Bronchus fibroblast of lung (primary cell): ENCODE results near the gene PSME3. TPM values are rescaled to one million over a fixed set of nuclear protein-coding genes. Genes with fewer than 3 reads are reported as not detected.

ENCODE experiments used
- total RNA-seq: library from RNA; depleted of rRNA; stranded (reverse); fragments of >200 nt; gene quantifications from 2 replicates; pipeline ENCODE4 v1.2.3, GENCODE V29; 2015

The PSME3 gene, protein sequence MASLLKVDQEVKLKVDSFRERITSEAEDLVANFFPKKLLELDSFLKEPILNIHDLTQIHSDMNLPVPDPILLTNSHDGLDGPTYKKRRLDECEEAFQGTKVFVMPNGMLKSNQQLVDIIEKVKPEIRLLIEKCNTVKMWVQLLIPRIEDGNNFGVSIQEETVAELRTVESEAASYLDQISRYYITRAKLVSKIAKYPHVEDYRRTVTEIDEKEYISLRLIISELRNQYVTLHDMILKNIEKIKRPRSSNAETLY
- 96.9 and 104 TPM in 2 replicates for total RNA-seq

DNA sequence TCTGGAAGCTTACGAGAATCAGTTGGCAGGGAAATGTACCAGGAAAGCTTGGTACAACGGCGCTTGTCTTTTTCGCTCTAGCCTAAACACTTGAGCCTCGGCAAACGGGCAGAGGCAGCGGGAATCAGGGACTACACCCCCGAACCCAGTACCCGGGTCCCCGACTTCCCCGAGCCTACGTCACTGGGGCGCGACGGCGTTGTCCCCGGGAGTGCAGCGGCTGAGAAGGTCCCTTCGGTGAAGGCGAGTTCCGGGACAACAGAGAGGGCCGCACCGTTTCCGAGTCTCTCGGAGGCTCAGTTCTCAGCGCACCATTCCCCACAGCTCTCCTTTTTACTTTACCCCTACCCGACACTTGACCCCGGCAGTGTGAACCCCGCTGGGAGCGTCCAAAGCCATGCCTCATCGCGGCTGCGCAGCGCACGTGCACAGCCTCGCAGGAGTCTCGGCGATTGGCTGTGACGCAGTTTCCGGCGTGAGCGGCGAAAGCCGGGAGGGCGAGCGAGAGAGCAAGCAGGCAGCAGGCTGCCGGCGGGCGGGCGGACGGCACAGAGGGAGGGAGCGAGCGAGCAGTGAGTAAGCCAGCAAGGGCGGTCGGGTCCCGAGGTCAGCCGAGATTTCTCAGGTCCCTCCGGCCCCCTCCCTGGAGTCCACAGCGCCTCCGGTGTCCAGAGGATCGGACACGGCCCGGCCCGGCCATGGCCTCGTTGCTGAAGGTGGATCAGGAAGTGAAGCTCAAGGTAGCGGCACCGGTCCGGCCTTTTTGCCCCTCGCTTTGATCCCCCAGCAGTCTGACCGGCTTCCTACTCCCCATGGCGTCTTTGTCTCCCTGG lies at the start of gene PSME3:
PSME3 (plus strand) TSS at position 464 of the 833 bp plus-strand sequence; CDS start at position 699, 235 bp downstream.

GRCh38 chr17:42798383-42799380 lies 34.5 kb upstream of the PSME3 start, which contains the start of the genes CNTD1 and COA3:
CNTD1 (plus strand) TSS chr17:42798861; CDS start chr17:42799068, 207 bp downstream.
COA3 (minus strand) TSS chr17:42798704; CDS start chr17:42798681, 23 bp downstream.

GRCh38 chr17:42844271-42844670 lies 11.1 kb downstream of the PSME3 start, which contains the start of gene AOC2:
AOC2 (plus strand) TSS chr17:42844580; CDS start chr17:42844627, 47 bp downstream.

GRCh38 chr17:42850954-42851353 lies 17.8 kb downstream of the PSME3 start, which contains the start of gene AOC3:
AOC3 (plus strand) TSS chr17:42851199; CDS start chr17:42851344, 145 bp downstream.

Other genes with a start within 250 kb of the PSME3 start
- 33.3 and 38.8 TPM in 2 replicates for gene RETREG3, start 224.0 kb upstream of the PSME3 start, total RNA-seq
- gene TUBG1, start 223.7 kb upstream of the PSME3 start, total RNA-seq: 119 and 128 TPM in 2 replicates
- 8.5 and 11.8 TPM in 2 replicates for gene TUBG2, start 174.1 kb upstream of the PSME3 start, total RNA-seq
- gene PLEKHH3, start 156.4 kb upstream of the PSME3 start, total RNA-seq: 18.4 and 24.0 TPM in 2 replicates
- gene CCR10, start 151.6 kb upstream of the PSME3 start, total RNA-seq: 4.3 and 4.7 TPM in 2 replicates
- gene CNTNAP1, start 150.9 kb upstream of the PSME3 start, total RNA-seq: 16.0 and 16.4 TPM in 2 replicates
- 8.2 and 9.4 TPM in 2 replicates for gene EZH1, start 88.4 kb upstream of the PSME3 start, total RNA-seq
- gene RAMP2, start 72.2 kb upstream of the PSME3 start, total RNA-seq: 0.59 and 1.5 TPM in 2 replicates
- gene VPS25, start 59.9 kb upstream of the PSME3 start, total RNA-seq: 96.5 and 96.9 TPM in 2 replicates
- gene WNK4, start 52.8 kb upstream of the PSME3 start, total RNA-seq: 0.74 and 1.7 TPM in 2 replicates
- 90.8 and 94.0 TPM in 2 replicates for gene COA3, start 34.7 kb upstream of the PSME3 start, total RNA-seq
- gene CNTD1, start 34.5 kb upstream of the PSME3 start, total RNA-seq: not detected in 2 replicates
- gene BECN1, start 9.1 kb upstream of the PSME3 start, total RNA-seq: 76.7 and 87.3 TPM in 2 replicates
- gene AOC2, start 11.2 kb downstream of the PSME3 start, total RNA-seq: 0.34 and 0.74 TPM in 2 replicates
- gene AOC3, start 17.8 kb downstream of the PSME3 start, total RNA-seq: under 0.01 and 0.15 TPM in 2 replicates
- gene G6PC1, start 67.4 kb downstream of the PSME3 start, total RNA-seq: not detected in 2 replicates
- gene AARSD1, start 131.1 kb downstream of the PSME3 start, total RNA-seq: 27.2 and 31.5 TPM in 2 replicates
- 0.15 and 0.50 TPM in 2 replicates for gene PTGES3L, start 146.7 kb downstream of the PSME3 start, total RNA-seq
- 4.8 and 5.4 TPM in 2 replicates for gene RUNDC1, start 147.2 kb downstream of the PSME3 start, total RNA-seq
- 1,301 and 1,423 TPM in 2 replicates for gene RPL27, start 165.0 kb downstream of the PSME3 start, total RNA-seq
- 22.5 and 24.1 TPM in 2 replicates for gene IFI35, start 173.4 kb downstream of the PSME3 start, total RNA-seq
- gene VAT1, start 189.0 kb downstream of the PSME3 start, total RNA-seq: 189 and 196 TPM in 2 replicates
- 0.45 and 0.50 TPM in 2 replicates for gene RND2, start 191.8 kb downstream of the PSME3 start, total RNA-seq